ENCODE data around the gene CPED1.

The CPED1 gene

DNA sequence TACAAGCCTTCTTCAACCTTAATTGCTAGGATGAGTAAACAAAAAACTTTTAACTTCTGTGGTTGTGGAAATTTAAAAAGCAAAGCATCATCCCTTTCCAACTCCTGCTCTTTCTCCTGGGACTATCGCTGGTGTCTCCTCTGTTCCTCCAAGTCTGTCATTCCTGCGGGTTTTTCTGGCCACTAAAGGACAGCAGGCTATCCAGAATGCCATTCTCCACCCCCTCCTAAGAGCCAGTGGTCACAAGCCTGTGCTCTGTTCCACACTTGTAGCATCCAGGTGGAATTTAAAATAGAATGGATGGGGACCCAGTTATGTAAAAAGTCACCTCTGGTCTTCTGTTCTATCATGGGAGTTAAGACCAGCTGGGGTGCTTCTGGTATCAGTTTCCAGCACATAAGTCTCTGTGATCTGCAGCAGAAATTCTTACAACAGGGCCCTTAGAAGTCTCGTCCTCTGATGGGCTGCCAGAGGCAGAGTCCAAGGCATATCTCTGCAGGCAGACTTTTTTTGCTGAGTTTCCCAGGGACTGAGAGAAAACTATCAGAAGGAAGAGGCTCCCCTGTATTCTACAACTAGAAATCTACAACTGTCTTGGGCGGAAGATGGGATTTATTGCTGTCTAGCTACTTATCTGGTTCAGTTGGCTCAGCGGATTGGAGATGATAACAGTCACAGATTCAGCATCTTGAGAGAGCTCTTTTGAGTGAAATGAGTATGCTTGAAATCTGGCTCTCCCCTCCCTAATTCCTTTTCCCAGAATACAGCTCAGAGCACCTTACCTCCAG lies 335.2 kb downstream of the CPED1 start:
- no peak for DNase-seq (ENCODE audit: low spot score)

DNA sequence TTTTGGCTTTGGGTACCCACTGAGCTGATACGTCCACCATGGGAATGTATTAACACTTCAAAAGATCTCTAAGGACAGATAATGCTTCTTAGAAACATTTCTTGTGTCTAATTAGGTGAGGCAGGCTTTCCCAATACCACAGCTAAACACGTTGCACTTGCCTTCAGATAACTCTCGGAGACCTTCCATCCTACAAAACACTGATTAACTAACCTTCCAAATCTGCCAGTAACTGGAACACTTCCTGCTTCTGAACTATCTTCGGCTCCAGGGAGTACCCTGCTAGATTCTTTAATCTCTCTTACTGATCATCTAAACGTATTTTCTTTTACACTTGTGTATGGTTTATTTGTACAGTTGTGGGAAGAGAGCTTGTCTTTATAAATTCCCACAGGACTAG lies 339.2 kb downstream of the CPED1 start:
- DNase-seq (ENCODE audit: low spot score): no peak

DNA sequence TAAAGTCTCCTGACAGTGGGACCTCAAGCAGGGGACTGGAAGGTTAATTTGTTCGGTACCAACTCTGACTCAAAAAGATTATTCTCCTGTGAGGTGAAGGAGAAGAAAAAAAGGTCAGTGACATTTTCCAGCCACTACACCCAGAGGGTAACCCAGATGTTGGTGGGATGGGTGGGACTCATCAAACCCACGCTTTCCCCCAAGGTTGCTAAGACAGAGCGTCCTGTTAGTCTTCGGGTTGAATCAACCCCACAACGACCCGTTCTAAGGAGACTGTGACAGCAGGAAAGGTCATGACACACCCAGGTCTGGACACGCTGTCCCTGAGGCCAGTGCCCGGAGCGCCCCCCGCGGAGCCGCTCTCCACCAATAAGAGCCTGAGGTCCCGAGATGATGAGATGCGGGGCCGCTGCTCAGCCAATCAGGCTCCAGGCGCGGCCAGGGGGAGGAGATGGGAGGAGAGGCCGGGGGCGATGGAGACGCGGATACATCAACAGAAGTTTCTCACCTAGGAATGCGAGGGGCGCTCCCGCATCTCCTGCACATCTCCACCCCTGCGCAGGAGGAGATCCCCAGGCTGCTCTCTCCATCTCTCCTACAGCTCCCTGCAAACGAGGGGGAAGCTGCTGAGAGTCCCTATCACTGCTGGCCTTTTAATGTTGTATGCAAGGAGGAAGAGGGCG lies 340.1 kb downstream of the CPED1 start, which contains the start of gene WNT16:
Gene WNT16 (plus strand): TSS at position 493 of the 683 bp plus-strand sequence. CDS start 293 bp downstream, outside the sequence.
- DNase-seq (ENCODE audit: low spot score): no peak

DNA sequence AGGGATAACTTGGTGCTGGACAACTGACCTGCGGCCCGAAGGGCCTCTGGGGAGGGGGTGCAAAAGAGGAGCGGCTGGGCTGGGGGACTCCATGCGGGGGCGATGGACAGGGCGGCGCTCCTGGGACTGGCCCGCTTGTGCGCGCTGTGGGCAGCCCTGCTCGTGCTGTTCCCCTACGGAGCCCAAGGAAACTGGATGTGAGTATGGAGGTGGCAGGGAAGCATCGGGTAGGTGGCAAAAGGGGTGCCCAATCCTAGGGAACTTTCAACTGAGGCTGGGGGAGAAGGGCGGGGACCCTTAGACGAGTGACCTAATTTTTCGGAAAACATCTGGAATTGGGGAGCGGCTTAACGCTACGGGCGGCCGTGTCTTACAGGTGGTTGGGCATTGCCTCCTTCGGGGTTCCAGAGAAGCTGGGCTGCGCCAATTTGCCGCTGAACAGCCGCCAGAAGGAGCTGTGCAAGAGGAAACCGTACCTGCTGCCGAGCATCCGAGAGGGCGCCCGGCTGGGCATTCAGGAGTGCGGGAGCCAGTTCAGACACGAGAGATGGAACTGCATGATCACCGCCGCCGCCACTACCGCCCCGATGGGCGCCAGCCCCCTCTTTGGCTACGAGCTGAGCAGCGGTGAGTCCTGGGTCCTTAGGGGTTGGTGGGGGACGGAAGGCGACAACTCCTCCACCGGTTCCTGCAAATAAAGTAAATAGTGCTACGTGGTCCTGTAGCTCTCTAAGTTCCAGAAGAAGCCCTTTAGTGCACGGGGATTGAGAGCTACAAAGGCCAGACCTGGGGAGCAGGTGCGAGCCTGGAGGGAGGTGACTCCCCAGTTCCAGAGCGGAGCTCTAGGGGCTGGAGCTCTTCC lies 340.9 kb downstream of the CPED1 start:
- DNase-seq (ENCODE audit: low spot score): no peak

DNA sequence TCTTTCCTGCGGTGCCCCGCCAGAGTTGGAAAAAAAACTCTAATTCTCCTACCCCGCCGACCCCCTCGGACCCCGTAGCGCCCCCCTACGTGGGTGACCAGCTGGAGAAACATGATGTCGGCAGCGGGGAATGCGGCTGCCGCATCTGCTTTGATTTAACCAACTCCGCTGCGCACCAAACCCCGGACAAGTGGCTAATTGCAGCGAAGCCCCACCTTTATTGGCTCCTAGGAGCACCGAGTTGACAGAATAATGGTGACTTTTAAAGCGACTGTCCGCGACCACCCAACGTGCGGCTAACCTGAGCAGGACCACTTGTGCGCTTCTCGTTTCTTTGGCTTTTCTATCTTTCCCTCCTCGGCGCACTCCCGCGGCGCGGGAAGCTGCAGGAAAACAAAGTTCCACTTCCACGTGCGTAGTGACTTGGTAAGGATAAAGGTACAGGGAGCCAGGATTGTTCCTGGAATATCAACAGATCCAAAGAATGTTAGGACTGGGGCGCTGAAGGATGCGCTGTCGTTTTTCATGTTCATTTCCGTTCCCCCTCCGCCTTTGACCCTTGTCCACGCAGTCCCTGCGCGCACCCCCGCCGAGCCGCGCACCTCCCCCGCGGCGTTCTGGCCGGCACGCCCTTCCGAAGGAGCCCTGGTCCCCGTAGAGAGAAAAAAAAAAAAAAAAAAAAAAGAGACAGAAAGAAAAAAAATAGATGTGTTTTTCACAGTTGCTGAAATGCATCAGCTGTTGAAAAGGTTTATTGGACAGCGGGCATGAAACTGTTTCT lies 341.7 kb downstream of the CPED1 start:
- no peak for DNase-seq (ENCODE audit: low spot score)

DNA sequence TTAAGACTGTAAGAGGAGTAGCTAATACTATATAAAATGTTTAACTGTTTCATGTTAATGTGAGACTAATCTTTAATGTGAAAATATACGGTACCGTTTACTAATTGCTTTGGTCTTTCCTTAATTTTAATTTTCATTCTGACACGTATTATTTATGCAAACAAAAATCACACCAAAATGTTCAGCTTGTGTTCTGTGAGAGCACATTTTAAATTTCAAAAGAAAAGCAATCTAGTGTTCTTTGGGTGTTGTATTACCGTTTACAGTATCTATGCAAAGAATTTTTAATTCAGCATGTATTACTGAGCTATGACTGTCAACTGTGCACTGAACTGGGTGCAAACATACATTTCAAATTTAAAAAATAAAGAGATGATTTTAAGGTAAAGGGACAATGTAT lies 342.5 kb downstream of the CPED1 start:
- DNase-seq (ENCODE audit: low spot score): no peak

DNA sequence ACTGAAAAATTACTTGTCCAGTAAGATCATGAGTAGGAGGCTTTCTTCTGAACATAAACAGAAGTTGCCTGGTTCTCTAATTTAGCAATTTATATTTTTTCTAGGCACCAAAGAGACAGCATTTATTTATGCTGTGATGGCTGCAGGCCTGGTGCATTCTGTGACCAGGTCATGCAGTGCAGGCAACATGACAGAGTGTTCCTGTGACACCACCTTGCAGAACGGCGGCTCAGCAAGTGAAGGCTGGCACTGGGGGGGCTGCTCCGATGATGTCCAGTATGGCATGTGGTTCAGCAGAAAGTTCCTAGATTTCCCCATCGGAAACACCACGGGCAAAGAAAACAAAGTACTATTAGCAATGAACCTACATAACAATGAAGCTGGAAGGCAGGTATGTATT lies 343.1 kb downstream of the CPED1 start:
- no peak for DNase-seq (ENCODE audit: low spot score)

DNA sequence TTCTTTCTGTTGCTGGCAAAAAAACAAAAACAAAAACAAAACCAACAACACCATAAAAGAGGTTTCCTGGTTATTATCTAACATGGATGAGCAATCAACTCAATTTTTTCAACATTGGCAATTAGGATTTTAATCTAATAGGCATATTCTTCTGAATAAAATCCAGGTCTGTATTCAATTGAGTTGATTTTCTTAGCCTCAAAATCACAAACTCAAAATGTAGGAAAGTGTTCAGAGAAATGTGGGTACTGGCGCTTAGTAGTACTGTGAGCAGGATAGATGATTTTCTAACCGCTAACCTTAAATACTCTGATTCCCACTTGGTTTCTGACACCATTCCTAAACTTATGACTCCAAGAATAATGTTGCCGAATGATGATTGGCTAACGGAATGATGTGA lies 345.9 kb downstream of the CPED1 start:
- no peak for DNase-seq (ENCODE audit: low spot score)

DNA sequence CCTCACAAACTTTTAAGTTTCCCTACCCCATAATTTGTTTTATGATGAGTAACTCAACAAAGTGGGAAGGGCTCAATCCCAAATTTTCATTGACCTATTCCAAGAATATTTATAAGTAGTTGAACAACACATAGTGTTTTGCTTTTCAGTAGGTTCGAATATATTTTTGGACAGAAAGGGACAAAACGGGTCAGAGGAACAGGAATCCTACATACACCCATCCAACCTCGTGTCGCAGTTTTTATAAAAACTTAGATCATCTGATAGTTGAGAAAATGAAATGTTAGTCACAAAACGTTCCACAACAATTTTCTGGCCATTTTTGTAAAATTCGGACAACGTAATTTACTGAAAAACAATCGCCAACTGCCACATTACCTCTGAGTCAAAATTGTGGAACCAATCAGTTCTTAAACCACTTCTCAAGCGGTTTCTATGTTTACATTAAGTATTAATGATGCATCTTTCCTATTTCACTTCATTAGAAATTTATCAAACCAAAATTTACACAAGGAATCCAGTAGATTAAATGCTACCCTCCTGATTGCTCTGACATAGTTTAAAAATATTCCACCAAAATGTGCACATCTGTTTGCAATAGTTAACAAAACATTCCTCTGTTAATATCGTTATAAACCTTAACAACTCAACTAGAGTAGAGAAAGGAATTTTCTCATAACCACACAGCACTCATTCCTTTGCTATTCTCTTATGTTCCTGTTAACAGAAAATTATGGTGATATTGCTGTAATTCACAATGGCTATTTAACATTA lies 346.6 kb downstream of the CPED1 start:
- no peak for DNase-seq (ENCODE audit: low spot score)

DNA sequence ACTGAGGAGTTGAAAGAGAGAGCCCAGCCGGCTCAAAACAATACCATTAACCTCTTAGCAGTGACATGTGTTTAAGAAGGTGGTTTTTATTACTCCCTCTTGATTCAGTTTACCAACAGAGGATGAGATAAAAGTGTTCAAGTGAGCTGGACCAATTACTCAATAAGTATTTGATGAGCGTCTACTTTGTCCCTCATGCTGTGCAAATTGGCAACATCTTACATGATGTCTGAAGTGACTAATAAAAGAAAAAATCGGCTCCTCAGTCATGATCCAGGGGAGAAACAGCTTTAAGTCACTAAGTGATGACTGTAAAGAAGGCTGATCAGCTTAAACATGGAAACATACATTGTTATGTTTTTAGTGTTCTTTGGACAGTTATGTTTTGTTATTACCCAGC lies 348.1 kb downstream of the CPED1 start:
- no peak for DNase-seq (ENCODE audit: low spot score)

DNA sequence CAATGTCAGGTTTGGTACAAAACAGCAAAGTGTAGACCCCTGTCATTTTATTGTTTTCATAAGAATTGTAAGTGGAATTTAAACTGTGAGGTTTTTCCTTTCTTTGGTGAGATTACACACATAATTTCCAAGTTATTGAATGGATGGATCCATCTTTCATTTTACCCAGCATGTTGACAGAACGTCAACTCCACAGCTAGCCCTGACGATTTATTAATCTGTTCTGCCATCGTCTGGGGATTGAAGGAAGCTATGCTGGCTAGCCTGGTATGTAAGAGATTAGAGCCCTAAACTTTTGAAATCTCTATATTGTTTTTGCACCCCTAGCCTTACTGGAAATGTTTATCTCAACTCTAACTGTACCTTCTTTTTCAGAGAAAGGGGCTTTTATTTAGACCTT lies 348.9 kb downstream of the CPED1 start:
- no peak for DNase-seq (ENCODE audit: low spot score)

DNA sequence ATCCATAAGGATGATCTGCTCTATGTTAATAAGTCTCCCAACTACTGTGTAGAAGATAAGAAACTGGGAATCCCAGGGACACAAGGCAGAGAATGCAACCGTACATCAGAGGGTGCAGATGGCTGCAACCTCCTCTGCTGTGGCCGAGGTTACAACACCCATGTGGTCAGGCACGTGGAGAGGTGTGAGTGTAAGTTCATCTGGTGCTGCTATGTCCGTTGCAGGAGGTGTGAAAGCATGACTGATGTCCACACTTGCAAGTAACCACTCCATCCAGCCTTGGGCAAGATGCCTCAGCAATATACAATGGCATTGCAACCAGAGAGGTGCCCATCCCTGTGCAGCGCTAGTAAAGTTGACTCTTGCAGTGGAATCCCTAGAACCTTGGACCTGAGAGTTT lies 350.6 kb downstream of the CPED1 start:
- no peak for DNase-seq (ENCODE audit: low spot score)

DNA sequence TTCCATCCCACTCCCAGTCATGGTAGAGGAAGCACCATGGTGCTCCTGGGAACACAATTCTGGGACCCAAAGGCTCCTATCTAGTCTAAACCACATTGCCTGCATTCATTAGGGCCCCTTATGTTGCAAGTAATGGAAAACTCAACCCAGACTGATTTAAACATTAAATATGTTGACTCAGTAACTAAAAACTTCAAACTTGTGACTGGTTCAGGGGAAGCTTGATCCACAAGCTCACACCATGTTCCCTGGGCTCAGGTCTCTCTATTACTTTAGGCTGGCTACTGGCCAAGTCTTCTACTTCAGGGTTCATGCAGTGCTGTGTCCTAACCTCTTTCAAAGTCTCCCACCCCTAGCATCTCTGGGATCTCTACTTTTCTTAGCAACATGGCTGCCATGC lies 353.4 kb downstream of the CPED1 start:
- no peak for DNase-seq (ENCODE audit: low spot score)

DNA sequence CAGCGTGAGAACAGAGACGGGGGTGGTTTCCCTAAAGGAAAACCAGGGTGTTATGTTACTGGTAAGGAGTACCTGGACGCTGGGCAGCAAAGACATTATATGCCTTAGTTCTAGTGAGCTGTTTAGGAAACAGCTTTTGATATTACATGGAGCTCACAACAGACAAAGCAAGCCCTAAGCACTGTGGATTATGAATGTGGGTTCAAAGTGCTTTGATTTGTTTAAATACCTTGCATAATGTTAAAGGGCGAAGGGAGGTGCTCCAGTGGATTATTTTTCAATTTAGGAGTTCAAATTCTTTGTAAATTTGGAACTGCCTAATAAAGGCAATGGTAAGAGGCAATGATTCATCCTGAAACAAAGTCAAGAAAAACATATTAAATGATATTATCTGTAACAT lies 354.1 kb downstream of the CPED1 start:
- no peak for DNase-seq (ENCODE audit: low spot score)

DNA sequence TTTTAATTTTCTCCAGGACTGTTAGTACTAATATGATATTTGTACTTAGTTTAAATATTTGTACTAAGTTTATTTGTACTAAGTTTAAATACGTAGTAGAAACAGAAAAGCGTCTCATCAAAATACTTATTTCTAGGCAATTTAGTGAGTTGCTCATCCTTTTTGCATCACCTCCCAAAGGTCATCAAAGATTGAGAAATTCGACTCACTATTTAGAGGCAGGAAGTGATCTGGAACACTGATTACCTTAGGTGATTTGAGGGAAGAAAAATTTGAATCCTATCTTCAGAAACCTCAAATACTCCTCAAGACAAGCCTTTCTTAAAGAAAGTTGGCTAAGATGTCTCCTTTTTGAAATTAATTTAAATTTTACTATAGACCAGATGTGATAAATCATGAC lies 354.8 kb downstream of the CPED1 start:
- DNase-seq (ENCODE audit: low spot score): no peak

DNA sequence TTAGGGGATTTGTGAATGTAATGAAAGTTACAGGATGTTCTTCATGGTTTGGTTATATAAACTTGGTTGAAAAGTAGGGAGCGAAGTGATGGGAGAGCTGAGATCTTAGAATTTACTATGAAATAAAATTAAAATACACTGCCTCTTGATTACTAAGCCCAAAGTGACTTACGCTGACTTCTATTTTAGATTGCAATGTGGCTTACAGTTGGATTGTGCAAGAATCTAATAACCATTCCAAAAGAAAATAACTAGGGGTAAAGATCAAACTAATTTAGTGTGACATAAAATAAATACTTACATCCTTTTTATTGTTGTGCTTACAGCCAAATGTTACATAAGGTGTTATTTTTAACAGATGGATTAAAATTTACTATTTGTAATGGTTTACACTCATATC lies 355.6 kb downstream of the CPED1 start:
- no peak for DNase-seq (ENCODE audit: low spot score)

DNA sequence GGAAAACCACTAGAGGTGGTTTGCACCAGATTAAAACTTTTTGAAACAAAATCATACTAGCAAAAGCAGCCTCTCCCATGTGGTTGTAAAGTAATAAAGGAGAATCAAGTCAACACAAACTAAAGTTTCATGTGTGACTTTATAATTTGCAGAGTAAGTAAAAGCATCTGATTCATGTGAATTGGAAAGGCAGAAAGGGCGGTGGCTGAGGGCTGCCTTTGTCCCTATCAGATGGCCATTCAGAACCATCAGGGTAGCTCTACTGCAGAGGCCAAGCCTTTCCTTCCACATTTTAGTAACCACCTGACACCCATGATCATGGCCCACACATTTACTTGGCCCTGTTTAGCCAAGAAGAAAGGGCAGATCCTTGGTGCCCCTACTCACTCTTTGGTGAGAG lies 356.0 kb downstream of the CPED1 start:
- DNase-seq (ENCODE audit: low spot score): no peak
